ENCODE data around the gene DAB2. TPM values are rescaled to one million over a fixed set of nuclear protein-coding genes. Genes with fewer than 3 reads are reported as not detected.

Gene DAB2
- total RNA-seq, 2 experiments from 2014 or later = not detected

DNA sequence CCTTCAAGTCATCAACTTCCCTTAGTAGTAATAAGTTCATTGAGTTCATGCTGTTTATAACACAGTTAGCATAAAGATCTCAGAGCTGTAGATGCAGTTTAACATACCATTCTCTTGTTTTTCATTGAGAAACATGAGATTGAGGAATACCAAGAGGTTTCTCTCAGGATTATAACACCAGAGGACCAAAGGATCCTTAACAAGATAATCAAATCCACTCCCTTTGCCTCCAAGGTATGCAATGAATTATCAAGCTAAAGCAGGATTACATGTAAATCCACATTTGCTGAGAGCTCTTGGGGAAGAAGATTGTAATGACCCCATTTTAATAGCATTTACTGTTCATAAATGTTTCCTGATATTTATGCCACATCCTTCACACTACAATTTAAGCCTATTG, 35.1 kb upstream of the DAB2 start:
- Mint-ChIP-seq H3K4me3 (no peak overlapping the region), H3K36me3 (no peaks in the 10 kb centered on the region), H3K27ac (no peak overlapping the region), H3K27me3 (peaks cover 47% of the 10 kb centered on the region), H3K9me3 (ENCODE audit: low read depth) (no peaks in the 10 kb centered on the region), H3K4me1 (peaks cover 3% of the 10 kb centered on the region)
- CTCF ChIA-PET = no interaction called here
- DNase-seq (no peak), ATAC-seq (no peak)

DNA sequence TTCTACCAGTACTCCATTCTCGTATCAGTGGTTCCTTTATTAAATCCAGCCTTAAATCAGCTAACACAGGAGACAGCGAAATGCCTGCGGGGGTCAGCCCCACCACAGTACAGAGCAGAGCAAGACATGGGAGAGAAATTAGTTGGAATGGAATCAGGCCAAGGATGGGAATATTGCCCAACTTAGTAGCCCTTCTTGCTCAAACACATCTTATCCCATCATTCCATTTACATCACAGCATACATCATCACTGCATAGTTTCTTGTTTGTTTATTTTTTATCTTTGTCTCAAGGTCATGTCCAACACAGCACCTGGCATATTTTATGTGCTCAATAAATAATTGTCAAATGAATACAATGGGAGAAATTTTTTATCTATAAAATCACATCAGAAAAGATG, 34.3 kb upstream of the DAB2 start:
- Mint-ChIP-seq H3K27ac (no peak overlapping the region), H3K9me3 (ENCODE audit: low read depth) (no peaks in the 10 kb centered on the region), H3K36me3 (no peaks in the 10 kb centered on the region), H3K27me3 (peaks cover 43% of the 10 kb centered on the region), H3K4me1 (peaks cover 3% of the 10 kb centered on the region), H3K4me3 (no peak overlapping the region)
- CTCF ChIA-PET = no interaction called here
- DNase-seq = no peak
- no peak for ATAC-seq

DNA sequence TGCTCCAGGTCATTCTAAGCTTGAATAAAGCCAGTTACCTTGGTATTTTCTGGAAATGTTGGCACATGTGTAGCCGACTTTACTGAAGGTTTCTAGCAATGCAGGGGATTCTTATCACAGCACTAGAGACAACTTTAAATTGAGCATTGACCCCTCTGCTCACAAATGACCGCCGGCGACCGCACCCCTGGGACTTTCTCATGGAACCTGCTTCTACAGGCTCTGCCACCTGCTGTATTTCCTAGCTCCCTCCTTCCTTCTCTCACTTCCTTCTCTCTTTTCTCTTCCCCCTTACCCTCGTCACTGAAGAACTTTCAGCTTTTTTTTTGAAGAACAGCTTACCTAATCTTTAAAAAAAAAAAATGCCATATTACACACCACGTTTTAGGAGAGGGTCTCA, 30.9 kb upstream of the DAB2 start:
- Mint-ChIP-seq H3K4me3 (no peak overlapping the region), H3K4me1 (no peaks in the 10 kb centered on the region), H3K27ac (no peak overlapping the region), H3K9me3 (ENCODE audit: low read depth) (no peaks in the 10 kb centered on the region), H3K36me3 (no peaks in the 10 kb centered on the region), H3K27me3 (peaks cover 42% of the 10 kb centered on the region)
- CTCF ChIA-PET = interaction anchor here (1.1 to 1.5 kb wide), 2 partner anchors 10 to 92 kb away, joined by 3 to 5 read pairs; no protein-coding TSS in a partner anchor
- DNase-seq (no peak), ATAC-seq (no peak)

DNA sequence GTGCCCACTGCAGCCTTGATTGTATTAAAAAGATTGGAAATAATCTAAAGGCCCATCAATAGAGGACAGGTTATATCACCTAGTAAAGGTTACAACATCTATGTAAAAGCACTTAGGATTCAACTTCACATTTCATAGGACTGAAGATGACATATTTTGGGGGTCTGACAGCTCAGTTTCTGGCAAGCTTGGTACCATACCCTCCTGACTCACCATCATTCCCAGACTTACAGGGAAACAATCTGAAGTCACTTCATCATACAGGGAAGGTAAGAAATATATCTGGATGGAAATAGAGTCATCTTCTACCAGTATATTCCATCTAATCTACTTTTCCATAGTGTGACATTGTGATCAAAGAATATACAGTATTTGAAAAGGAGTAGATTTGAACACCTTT, 28.8 kb upstream of the DAB2 start:
- H3K27me3 Mint-ChIP-seq = peaks cover 34% of the 10 kb centered on the region
- CTCF ChIA-PET = no interaction called here
- no peaks in the 10 kb centered on the region for H3K9me3 Mint-ChIP-seq (ENCODE audit: low read depth)
- no peaks in the 10 kb centered on the region for H3K36me3 Mint-ChIP-seq
- H3K4me1 Mint-ChIP-seq = no peaks in the 10 kb centered on the region
- no peak for ATAC-seq
- DNase-seq = no peak
- H3K27ac Mint-ChIP-seq = no peak overlapping the region
- H3K4me3 Mint-ChIP-seq = no peak overlapping the region

DNA sequence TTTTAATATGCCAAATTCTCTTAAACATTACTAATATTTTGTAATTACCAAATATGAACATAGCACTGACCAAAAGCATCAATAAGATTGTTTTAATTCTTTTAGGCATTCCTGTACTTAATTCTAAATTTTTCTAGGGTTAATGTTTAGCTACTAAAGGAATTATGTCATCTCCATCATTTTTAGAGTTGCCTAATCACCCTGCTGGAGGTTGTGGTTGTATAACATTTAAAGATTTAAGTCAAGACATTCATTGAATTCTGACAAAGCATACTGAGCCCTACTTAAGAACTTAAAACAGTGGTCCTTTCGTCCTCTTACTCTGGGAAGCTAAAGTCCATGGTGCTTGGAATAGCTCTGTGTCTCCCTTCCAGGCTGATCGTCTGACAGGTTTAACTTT, 28.1 kb upstream of the DAB2 start:
- H3K4me1 Mint-ChIP-seq = no peaks in the 10 kb centered on the region
- CTCF ChIA-PET = interaction anchor here (1.5 kb wide), 1 partner anchor 28 kb away, joined by 3 read pairs; the partner anchor contains the start of gene DAB2
- no peak overlapping the region for H3K4me3 Mint-ChIP-seq
- no peak overlapping the region for H3K27ac Mint-ChIP-seq
- ATAC-seq (no peak), DNase-seq (no peak)
- no peaks in the 10 kb centered on the region for H3K9me3 Mint-ChIP-seq (ENCODE audit: low read depth)
- no peaks in the 10 kb centered on the region for H3K36me3 Mint-ChIP-seq
- peaks cover 30% of the 10 kb centered on the region for H3K27me3 Mint-ChIP-seq

DNA sequence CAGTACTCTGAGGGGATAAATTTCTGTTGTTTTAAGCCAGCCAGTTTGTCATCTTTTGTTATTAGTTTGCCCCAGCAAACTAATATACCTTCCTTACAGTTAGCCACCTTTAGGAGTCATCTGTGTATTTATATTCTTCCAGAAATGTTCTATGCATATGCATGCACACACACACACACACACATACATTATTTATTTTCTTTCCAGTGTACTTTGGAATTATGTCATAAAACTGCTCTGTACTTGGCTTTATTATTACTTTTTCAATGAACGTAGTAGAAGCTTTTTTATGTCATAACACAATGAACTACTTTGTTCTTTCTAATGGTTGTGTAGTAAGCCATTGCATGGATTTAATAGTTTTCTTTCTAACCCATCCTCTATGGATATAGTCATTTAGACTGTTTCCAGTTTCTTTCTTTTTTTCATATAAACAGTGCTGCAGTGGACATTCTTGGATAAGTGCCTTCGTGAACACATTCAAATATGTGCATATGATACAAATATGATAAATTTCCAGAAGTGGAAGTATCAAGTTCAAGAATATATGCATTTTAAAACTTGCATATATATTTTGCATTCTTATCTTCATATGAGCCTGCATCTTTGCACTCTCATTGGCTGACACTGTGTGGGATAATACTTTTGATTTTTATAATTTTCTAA, 26.6 kb upstream of the DAB2 start:
- no peaks in the 10 kb centered on the region for H3K36me3 Mint-ChIP-seq
- CTCF ChIA-PET = interaction anchor here (1.5 kb wide), 1 partner anchor 27 kb away, joined by 3 read pairs; the partner anchor contains the start of gene DAB2
- no peaks in the 10 kb centered on the region for H3K9me3 Mint-ChIP-seq (ENCODE audit: low read depth)
- ATAC-seq (no peak), DNase-seq (no peak)
- no peaks in the 10 kb centered on the region for H3K4me1 Mint-ChIP-seq
- no peak overlapping the region for H3K27ac Mint-ChIP-seq
- H3K27me3 Mint-ChIP-seq = peaks cover 19% of the 10 kb centered on the region
- no peak overlapping the region for H3K4me3 Mint-ChIP-seq

DNA sequence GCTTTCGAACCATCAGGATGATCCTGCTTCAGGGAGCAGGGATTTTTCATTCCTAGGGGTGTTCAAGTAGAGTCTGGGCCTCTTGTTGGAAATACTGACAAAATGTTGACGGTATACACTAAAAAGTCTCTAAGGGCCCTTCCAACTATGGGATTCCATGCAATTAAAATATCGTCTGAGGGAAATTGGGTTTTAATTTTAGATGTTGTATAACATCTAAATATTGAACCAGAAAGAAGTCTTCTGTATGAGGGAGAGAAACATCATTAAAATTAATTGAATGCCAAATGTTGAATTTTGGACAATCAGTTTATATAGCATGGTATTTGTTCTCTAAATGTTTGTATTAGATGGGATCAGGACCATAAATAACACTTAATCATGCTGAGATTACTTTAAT, 25.7 kb upstream of the DAB2 start:
- CTCF ChIA-PET = no interaction called here
- no peaks in the 10 kb centered on the region for H3K9me3 Mint-ChIP-seq (ENCODE audit: low read depth)
- no peaks in the 10 kb centered on the region for H3K36me3 Mint-ChIP-seq
- no peak overlapping the region for H3K4me3 Mint-ChIP-seq
- no peak overlapping the region for H3K27ac Mint-ChIP-seq
- ATAC-seq = no peak
- H3K4me1 Mint-ChIP-seq = no peaks in the 10 kb centered on the region
- H3K27me3 Mint-ChIP-seq = peaks cover 14% of the 10 kb centered on the region
- no peak for DNase-seq

DNA sequence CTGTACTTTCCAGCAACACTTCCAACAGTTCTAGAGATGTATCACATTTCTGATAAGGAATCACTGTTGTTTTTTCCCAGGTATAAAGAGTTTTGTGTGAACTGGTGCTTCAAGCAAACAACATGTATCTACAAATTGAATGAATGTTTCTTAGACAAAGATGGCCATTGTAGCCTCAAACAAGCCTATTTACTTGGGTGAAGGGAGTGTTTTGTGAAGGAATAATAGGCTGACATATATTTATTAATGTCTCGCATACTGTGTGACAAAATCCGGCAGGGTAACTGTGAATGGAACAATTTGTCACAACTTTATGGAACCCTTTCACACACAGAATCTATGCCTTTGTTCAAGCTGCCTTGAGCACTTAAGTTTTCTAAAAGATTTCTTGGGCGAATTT, 24.8 kb upstream of the DAB2 start:
- peaks cover 12% of the 10 kb centered on the region for H3K27me3 Mint-ChIP-seq

DNA sequence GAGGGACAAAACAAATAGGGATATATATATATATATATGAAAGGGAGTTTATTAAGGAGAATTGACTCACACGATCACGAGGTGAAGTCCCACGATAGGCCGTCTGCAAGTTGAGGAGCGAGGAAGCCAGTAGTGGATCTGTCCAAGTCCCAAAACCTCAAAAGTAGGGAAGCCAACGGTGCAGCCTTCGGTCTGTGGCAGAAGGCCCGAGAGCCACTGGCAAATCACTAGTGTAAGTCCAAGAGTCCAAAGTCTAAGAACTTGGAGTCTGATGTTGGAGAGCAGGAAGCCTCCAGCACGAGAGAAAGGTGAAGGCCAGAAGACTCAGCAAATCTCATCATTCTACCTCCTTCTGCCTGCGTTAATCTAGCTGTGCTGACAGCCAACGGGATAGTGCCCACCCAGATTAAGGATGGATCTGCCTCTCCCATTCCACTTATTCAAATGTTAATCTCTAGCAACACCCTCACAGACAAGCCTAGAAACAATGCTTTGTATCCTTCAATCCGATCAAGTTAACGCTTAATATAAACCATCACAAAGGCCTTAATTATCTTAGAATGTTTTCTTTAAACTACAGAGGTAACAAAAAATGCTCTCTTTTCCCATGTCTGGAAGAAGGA, 23.8 kb upstream of the DAB2 start:
- no peaks in the 10 kb centered on the region for H3K9me3 Mint-ChIP-seq (ENCODE audit: low read depth)
- no peak for ATAC-seq
- no peaks in the 10 kb centered on the region for H3K4me1 Mint-ChIP-seq

More for the DNA sequence above, 24.8 kb upstream of the DAB2 start:
- Mint-ChIP-seq H3K4me3 (no peak overlapping the region), H3K27ac (no peak overlapping the region), H3K9me3 (ENCODE audit: low read depth) (no peaks in the 10 kb centered on the region), H3K4me1 (no peaks in the 10 kb centered on the region), H3K36me3 (no peaks in the 10 kb centered on the region)
- DNase-seq = no peak
- no peak for ATAC-seq
- CTCF ChIA-PET = no interaction called here

DNA sequence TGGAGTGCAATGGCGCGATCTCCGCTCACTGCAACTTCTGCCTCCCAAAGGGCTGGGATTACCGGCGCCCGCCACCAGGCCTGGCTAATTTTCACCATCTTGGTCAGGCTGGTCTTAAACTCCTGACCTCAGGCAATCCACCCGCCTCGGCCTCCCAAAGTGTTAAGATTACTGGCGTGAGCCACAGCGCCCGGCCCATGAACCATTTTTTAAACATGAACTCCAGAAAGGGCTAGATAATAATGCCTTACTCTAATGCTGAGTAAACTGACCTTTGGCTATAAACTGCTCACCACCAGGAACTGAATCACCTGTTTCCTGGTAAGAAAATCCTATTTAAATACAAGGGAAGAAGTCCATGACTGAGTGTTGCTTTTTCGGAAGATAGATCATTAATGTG, 23.2 kb upstream of the DAB2 start:
- DNase-seq = no peak
- H3K36me3 Mint-ChIP-seq = no peaks in the 10 kb centered on the region
- no peak for ATAC-seq
- H3K27me3 Mint-ChIP-seq = peaks cover 8% of the 10 kb centered on the region
- H3K4me1 Mint-ChIP-seq = no peaks in the 10 kb centered on the region
- H3K9me3 Mint-ChIP-seq (ENCODE audit: low read depth) = no peaks in the 10 kb centered on the region
- CTCF ChIA-PET = no interaction called here
- no peak overlapping the region for H3K4me3 Mint-ChIP-seq
- H3K27ac Mint-ChIP-seq = no peak overlapping the region

More for the DNA sequence above, 23.8 kb upstream of the DAB2 start:
- Mint-ChIP-seq H3K27me3 (peaks cover 12% of the 10 kb centered on the region), H3K36me3 (no peaks in the 10 kb centered on the region), H3K4me3 (no peak overlapping the region), H3K27ac (no peak overlapping the region)
- CTCF ChIA-PET = no interaction called here
- DNase-seq = no peak

DNA sequence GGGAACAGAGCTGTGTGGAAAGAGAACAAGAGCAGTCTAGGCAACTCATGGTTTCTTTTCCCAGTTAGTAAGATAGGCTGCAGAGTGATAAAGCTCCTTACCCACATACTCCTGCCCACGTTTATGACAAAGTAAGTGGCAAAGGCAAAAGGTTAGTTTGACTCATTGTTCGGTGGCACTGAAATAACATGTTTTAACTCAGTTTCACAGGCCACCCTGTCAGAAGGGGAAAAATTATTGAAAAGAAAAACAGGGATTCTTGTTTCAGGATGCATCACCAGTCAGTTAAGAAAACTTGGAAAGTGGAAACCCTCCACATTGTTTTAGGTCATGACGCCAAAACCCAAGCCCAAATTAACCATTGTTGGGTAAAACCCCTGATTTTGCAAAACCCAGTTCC, 22.3 kb upstream of the DAB2 start:
- CTCF ChIA-PET = no interaction called here
- Mint-ChIP-seq H3K27ac (no peak overlapping the region), H3K4me1 (no peaks in the 10 kb centered on the region), H3K9me3 (ENCODE audit: low read depth) (no peaks in the 10 kb centered on the region), H3K27me3 (peaks cover 8% of the 10 kb centered on the region), H3K36me3 (no peaks in the 10 kb centered on the region), H3K4me3 (no peak overlapping the region)
- DNase-seq = no peak
- ATAC-seq = no peak

DNA sequence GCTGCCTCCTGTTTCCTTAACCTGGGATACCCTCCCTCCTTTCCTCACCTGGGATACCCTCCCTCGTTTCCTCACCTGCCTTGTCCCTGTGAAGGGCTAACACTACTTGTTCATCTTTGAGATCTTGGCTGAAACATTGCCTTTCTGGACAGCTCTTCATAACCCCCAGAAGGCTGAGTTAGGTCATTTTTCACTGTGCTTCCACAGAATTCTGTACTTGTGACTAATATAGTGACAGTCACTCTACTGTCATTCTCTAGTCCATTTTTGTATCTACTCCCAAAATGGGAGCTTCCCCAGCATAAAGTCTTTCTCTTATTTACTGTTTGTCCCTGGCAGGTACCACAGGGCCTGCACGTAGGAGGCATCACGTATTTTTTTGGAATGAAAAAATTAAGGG, 21.5 kb upstream of the DAB2 start:
- Mint-ChIP-seq H3K4me1 (no peaks in the 10 kb centered on the region), H3K27ac (no peak overlapping the region), H3K27me3 (peaks cover 13% of the 10 kb centered on the region), H3K36me3 (no peaks in the 10 kb centered on the region), H3K4me3 (no peak overlapping the region), H3K9me3 (ENCODE audit: low read depth) (no peaks in the 10 kb centered on the region)
- CTCF ChIA-PET = no interaction called here
- DNase-seq = no peak
- no peak for ATAC-seq

DNA sequence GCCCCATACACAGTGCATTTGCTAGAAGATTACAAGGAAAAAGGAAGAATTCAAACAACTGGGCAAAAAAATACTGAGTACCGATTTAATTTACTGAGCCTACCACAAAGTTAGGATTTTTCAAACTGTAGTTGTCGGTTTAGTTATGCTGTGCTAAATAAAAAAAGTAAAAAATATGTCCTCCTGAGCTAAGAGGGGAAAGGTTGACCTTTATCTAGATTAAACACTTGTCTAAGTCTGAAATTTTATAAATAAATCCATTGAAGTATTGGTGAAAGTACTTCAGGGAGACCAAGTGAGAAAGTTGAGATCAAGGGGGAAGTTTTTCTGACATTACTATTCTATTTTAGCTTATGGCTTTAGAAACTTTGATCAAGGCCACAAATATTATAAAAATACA, 19.1 kb upstream of the DAB2 start:
- CTCF ChIA-PET = no interaction called here
- ATAC-seq = no peak
- Mint-ChIP-seq H3K36me3 (no peaks in the 10 kb centered on the region), H3K4me1 (no peaks in the 10 kb centered on the region), H3K27me3 (peaks cover 15% of the 10 kb centered on the region), H3K4me3 (no peak overlapping the region), H3K27ac (no peak overlapping the region), H3K9me3 (ENCODE audit: low read depth) (no peaks in the 10 kb centered on the region)
- DNase-seq = no peak

DNA sequence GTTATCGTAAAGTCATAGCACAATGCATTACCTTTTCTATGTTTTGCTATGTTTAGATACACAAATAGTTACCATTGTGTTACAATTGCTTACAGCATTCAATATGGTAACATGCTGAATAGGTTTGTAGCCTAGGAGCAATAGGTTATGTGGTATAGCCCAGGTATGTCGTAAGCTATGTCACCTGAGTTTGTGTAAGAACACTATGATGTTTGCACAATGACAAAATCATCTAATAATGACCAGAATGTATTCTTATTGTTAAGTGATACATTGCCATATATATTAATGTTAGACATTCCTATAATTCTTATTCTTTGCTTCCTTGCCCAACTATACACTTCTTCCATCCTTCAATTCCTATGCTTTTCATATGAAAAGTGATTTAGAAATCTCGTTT, 18.2 kb upstream of the DAB2 start:
- CTCF ChIA-PET = no interaction called here
- peaks cover 15% of the 10 kb centered on the region for H3K27me3 Mint-ChIP-seq
- H3K4me1 Mint-ChIP-seq = no peaks in the 10 kb centered on the region
- no peaks in the 10 kb centered on the region for H3K9me3 Mint-ChIP-seq (ENCODE audit: low read depth)
- no peak for DNase-seq
- no peak overlapping the region for H3K27ac Mint-ChIP-seq
- no peak overlapping the region for H3K4me3 Mint-ChIP-seq
- ATAC-seq = no peak
- no peaks in the 10 kb centered on the region for H3K36me3 Mint-ChIP-seq
